HepG2 (cell line): ENCODE measurements around the gene MED23. TPM values are rescaled to one million over a fixed set of nuclear protein-coding genes. Genes with fewer than 3 reads are reported as not detected.

ENCODE experiments used
- BCL3 ChIP-seq: sonication (generic); formaldehyde crosslinking; IDR thresholded peaks from 2 replicates; pipeline ENCODE4 v1.5.1; 2020; ENCODE audit warnings: mild to moderate bottlenecking, missing genetic modification reagents, moderate library complexity
- CENPX ChIP-seq: sonication (generic); formaldehyde crosslinking; IDR thresholded peaks from 2 replicates; pipeline ENCODE4 v1.9.0; 2021; ENCODE audit warnings: mild to moderate bottlenecking, missing genetic modification reagents, moderate library complexity
- CHD4 ChIP-seq: fragments of 200-600 bp; sonication (generic); IDR thresholded peaks from 2 replicates; pipeline ENCODE4 v1.7.0; 2017; ENCODE audit warnings: mild to moderate bottlenecking, low read length, borderline replicate concordance
- CREB1 ChIP-seq, 2 experiments: fragments of 450-650 bp in 1 of 2; IDR thresholded peaks; 2 replicates each; pipeline ENCODE4 v1.6.1; 2016 to 2017; ENCODE audit warnings: control low read depth in 1 of 2, mild to moderate bottlenecking in 1 of 2, missing compliant biosample characterization in 1 of 2, missing genetic modification characterization in 1 of 2
- FOXK2 ChIP-seq: fragments of 450-650 bp; IDR thresholded peaks from 2 replicates; pipeline ENCODE4 v1.6.1; 2016
- LBX2 ChIP-seq: sonication (generic); formaldehyde crosslinking; IDR thresholded peaks from 2 replicates; pipeline ENCODE4 v1.5.0; 2020; ENCODE audit warnings: missing genetic modification reagents, mild to moderate bottlenecking, borderline replicate concordance
- MLXIP ChIP-seq: sonication (generic); formaldehyde crosslinking; IDR thresholded peaks from 2 replicates; pipeline ENCODE4 v1.9.0; 2021; ENCODE audit warnings: missing genetic modification reagents, borderline replicate concordance
- NCOA5 ChIP-seq: sonication (generic); formaldehyde crosslinking; IDR thresholded peaks from 2 replicates; pipeline ENCODE4 v1.4.0; 2020; ENCODE audit warnings: missing genetic modification reagents
- NFE2 ChIP-seq: sonication (generic); formaldehyde crosslinking; IDR thresholded peaks from 2 replicates; pipeline ENCODE4 v1.4.0; 2020; ENCODE audit warnings: missing genetic modification reagents
- PAWR ChIP-seq: sonication (generic); formaldehyde crosslinking; IDR thresholded peaks from 2 replicates; pipeline ENCODE4 v1.4.0; 2020; ENCODE audit warnings: missing genetic modification reagents, mild to moderate bottlenecking, borderline replicate concordance
- ZBTB40 ChIP-seq, 2 experiments: fragments of 450-650 bp in 1 of 2; sonication (generic) in 1 of 2; formaldehyde crosslinking in 1 of 2; IDR thresholded peaks; 2 replicates each; pipeline versions ENCODE4 v1.6.1 to v1.8.0; 2016 to 2022; ENCODE audit warnings: antibody characterized with exemption in 1 of 2, mild to moderate bottlenecking in 1 of 2, missing genetic modification reagents in 1 of 2
- ZNF569 ChIP-seq: sonication (generic); formaldehyde crosslinking; IDR thresholded peaks from 2 replicates; pipeline ENCODE4 v1.5.0; 2020; ENCODE audit warnings: mild to moderate bottlenecking, missing genetic modification reagents, moderate library complexity, borderline replicate concordance
- ZNF75D ChIP-seq: sonication (generic); formaldehyde crosslinking; IDR thresholded peaks from 2 replicates; pipeline ENCODE4 v1.8.1; 2023; ENCODE audit warnings: missing genetic modification reagents, mild to moderate bottlenecking, borderline replicate concordance
- polyA plus RNA-seq, 8 experiments: library from polyadenylated mRNA; depleted of rRNA in 3 of 8; stranded (reverse) in 7 of 8; unstranded in 1 of 8; fragments of >200 nt; fragmentation: Illumina TruSeq in 4 of 8; extraction: Trizol in 4 of 8; gene quantifications; 2 replicates each; pipeline versions ENCODE4 v1.2.1 to v1.2.3, GENCODE V29; 2011 to 2016; ENCODE audit warnings: low read depth in 4 of 8, missing spikeins in 1 of 8, mixed read lengths in 1 of 8; ENCODE audit not compliant: insufficient read depth in 1 of 8
- total RNA-seq, 5 experiments: library from RNA; depleted of rRNA; stranded (reverse); fragments of >200 nt; fragmentation: Illumina TruSeq; extraction: Trizol; gene quantifications; 2 replicates each; pipeline ENCODE4 v1.2.3, GENCODE V29; 2016; ENCODE audit warnings: low read depth in 1 of 5

The MED23 gene
- total and polyA plus RNA-seq, 2 of the 13 experiments (the other 11 are each of a cell fraction or from before 2014, with no cell fraction given), result 34.9 to 50.5 TPM

- TF ChIP-seq BCL3 (CRISPR knock-in tag) (peak; percentile 97), CHD4 (peak; percentile 40; the same call in 1 of the 2 replicates), LBX2 (peak; percentile 62; the same call in 1 of the 2 replicates), CREB1 (IDR thresholded peaks at IDR 0.05) (peak; percentile 80), CREB1 (CRISPR knock-in tag; IDR thresholded peaks at IDR 0.05) (peak; percentile 88), CENPX (CRISPR knock-in tag) (no peak), ZNF569 (peak; percentile 95), NCOA5 (CRISPR knock-in tag) (no peak), ZNF75D (no peak), MLXIP (peak; percentile 78; the same call in 1 of the 2 replicates), PAWR (CRISPR knock-in tag) (no peak; the same call in 1 of the 2 replicates), ZBTB40 (IDR thresholded peaks at IDR 0.05) (peak; percentile 99), ZBTB40 (CRISPR knock-in tag; IDR thresholded peaks at IDR 0.05) (peak; percentile 94), NFE2 (CRISPR knock-in tag) (no peak), FOXK2 (no peak)
Measured at GRCh38 chr6:131627724-131628682, at the start of gene MED23 (continued).
